LHCN-M2 (cell line): ENCODE measurements around the gene PRX. TPM values are rescaled to one million over a fixed set of nuclear protein-coding genes. Genes with fewer than 3 reads are reported as not detected.
"Not testable (repeated sequence)": the region's sequence is repeated elsewhere in the genome, so short reads cannot be mapped to it uniquely, and the experiment has no call there.

Experiments
- DNase-seq: peaks from one replicate; pipeline ENCODE4 v3.0.0-alpha.2; 2012; ENCODE audit warnings: low read depth
- total RNA-seq: library from RNA; depleted of rRNA; stranded (reverse); fragments of >200 nt; gene quantifications from 2 replicates; pipeline ENCODE4 v1.2.3, GENCODE V29; 2014

The PRX gene
- total RNA-seq, 1 experiment from 2014 or later: 1.6 TPM

GRCh38 chr19:40416918-40417642 lies 3.9 kb upstream of the PRX start:
- DNase-seq: no peak

DNA sequence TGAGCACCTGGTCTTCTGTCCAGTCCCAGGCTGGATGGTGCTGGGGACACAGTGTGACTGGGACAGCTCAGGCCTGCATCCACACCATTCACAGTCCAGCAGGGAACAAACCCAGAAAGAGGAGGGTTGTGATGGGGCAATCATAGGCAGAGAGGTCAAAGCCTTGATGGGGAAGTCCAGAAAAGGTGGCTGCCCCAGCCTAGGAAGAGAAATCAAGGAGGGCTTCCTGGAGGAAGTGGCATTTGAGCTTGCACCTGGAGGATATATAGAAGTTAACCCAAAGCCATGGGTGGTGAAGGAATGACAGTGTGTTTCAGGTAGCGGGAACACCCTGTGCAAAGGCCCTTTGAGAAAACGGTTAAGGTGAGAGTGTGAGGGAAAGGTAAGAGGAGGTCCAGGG lies 2.6 kb upstream of the PRX start:
- DNase-seq: no peak

GRCh38 chr19:40414542-40415535 lies 1.7 kb upstream of the PRX start:
- DNase-seq: no peak

GRCh38 chr19:40412866-40413265 lies 312 bp downstream of the PRX start:
- DNase-seq: no peak

DNA sequence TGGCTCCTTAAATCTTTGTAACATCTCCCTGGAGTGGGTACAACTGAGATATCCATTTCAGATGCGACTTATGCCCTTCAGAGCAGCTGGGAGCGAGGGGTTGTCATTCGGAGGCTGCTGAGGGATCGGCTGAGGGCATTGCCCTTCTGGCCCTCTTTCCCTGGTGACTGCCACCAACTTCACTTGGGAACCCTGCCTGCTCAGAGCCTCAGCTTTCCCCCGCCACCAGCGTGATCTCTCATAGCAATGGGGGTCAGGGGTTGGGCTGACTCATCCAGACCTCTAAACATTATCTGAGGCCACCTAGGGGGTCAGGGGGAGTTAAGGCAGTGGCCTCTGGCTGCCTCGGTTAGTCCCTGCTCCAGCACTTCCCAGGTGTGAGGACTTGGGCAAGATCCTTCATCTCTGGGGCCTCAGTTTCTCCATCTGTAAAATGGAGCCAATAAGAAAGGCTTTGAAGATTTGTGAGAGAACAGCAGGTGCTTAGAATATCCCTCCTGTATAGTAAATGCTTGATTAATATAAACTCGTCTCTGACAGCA lies 1.1 kb downstream of the PRX start:
- DNase-seq: no peak

- DNase-seq: no peak
These were observed 1.9 kb downstream of the PRX start for GRCh38 chr19:40411125-40411842.

GRCh38 chr19:40410030-40410389 lies 3.2 kb downstream of the PRX start:
- no peak for DNase-seq

DNA sequence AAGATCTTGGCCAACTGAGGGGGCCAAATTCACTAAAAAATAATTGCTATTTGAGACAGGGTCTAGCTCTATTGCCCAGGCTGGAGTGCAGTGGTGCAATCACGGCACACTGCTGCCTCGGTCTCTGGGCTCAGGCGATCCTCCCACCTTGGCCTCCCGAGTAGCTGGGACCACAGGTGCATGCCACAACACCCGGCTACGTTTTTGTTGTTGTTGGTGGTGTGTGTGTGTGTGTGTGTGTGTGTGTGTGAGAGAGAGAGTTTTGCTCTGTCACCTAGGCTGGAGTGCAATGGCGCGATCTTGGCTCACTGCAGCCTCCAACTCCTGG lies 4.6 kb downstream of the PRX start:
- not testable (repeated sequence) for DNase-seq

DNA sequence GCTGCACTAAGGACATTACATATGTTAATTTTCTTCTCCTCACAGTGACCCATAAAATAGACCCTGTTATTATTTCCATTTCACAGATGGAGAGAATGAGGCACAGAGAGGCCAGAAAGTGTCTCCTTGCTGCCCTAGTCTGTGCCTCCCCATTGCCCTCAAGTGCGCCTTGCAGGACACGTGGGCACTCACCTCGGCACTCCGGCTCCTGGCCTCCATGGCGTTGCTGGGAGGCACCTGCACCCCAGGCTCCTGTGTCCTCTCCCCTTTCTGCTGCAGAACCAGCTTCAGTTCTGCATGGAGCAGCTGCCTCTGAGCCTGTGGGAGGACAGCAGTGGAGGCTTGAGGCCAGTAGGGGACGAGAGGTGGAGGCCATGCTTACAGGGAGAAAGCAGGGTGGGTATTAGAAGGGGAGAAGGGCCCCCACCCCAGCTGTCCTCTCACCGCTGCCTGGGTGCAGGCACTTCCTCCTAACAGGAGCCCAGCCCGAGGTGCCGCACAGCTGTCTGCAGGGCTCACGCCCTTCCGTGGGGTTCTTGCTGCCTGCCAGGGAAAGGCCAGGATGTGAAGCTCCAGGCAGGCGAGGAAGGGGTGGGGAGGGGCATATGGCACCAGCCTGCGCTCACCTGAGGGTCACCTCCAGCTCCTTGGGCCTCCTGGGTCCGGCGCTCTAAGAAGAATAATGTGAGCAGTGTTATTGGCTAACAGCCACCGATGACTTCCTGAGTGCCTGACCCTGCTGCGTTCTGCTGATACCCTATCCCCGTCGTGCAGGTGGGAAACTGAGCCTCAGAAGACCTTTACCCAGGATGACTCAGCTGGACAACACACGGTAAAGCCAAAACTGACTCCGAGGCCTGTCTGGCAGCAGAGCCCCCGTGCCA lies 5.2 kb downstream of the PRX start:
- no peak for DNase-seq

DNA sequence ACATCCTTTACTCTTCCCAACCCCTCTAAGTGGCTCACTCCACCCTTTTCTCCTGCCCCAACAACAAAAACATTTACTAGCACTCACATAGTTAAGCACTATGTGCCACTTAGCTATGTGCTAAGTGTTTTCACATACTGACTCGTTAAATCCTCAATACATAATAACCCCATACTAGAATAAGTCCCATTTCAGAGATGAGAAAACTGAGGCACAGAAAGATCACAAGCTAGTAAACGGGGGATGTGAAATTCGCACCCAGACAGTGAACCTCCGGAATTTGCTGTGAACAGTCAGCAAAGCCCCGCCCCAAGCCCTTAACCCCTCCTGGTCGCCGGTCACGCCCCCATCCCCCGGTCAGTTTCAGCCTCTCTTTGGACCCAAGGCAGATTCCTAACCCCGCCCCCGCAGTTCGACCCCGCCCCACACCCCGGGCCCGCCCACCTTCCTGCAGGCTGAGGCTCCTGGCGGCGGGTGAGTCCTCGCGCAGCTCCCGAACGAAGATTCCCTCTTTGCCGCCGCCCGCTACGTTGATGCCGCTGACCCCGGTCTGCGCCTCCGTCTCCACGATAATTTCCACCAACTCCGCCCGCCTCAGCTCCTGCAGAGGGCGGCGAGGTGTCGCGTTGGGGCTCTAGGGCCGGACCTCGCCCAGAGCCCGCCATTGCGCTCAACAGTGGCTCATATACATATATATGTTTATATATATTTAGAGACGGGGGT lies 9.8 kb downstream of the PRX start:
- peak; percentile 84 for DNase-seq

DNA sequence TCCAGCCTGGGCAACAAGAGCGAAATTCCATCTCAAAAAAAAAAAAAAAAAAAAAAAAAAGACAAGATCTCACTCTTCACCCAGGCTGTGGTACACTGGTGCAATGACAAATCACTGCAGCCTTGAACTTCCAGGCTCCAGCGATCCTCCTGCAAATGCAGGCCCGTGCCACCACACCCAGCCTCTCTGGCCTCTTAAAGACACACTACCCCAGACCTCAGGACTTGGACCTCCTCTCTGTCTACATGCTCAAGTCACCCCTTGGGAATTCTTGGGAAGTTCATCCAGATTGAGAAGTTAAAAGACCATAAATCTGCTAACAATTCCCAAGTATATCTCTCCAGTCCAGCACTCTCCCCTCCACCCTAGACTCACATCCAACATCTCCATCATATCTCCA lies 12.6 kb downstream of the PRX start:
- no peak for DNase-seq

DNA sequence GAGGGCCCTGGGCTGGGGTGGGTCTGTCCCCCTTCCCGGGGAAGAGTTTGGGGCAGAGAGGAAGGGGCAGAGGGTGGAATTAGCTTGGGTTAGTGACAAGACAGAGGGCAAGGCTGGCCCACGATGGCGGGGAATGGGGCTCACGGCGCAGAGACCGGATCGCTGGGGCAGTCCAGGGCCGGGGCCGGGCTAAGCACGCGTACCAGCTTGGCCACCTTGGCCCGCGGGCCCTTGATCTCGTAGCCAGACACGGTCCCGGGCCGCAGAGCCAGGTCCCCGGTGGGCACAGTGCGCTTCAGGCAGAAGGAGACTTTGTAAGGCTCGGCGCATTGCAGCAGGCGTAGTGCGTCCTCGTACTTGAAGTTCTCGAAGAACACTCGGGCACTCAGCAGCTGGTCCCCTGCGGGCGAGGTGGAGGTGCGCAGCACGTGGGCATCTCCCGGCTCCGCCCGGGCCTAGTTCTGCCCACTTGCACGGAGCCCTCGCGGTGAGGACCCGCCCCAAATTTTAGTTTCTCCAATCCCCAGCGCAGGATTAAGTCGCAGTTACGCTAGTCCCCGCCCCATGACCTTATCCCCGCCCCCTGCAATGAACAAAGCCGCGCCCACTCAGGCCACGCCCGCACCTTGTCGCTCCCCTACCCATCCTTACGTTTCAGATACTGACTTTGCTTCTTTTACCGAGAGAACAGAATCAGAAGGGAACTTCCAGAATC lies 14.6 kb downstream of the PRX start:
- no peak for DNase-seq

- DNase-seq: no peak
These were observed 15.6 kb downstream of the PRX start for GRCh38 chr19:40397568-40397906.

GRCh38 chr19:40396886-40397567 lies 16.2 kb downstream of the PRX start:
- DNase-seq: no peak

DNA sequence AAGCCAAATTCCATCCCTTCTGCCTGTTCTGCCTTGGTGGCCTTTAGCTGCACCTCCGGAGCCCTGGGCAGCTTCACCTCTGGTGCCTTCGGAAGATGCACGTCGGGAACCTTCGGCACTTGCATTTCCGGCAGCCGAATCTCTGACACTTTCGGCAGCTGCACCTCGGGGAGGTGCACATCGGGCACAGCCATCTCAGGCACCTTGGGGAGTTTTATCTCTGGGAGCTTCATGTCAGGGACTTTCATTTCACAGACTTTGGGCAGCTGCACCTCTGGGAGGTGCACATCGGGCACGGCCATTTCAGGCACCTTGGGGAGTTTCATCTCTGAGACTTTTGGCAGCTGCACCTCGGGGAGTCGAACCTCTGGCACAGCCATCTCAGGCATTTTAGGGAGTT lies 17.2 kb downstream of the PRX start:
- DNase-seq: no peak

GRCh38 chr19:40394816-40395210 lies 18.4 kb downstream of the PRX start:
- no peak for DNase-seq

DNA sequence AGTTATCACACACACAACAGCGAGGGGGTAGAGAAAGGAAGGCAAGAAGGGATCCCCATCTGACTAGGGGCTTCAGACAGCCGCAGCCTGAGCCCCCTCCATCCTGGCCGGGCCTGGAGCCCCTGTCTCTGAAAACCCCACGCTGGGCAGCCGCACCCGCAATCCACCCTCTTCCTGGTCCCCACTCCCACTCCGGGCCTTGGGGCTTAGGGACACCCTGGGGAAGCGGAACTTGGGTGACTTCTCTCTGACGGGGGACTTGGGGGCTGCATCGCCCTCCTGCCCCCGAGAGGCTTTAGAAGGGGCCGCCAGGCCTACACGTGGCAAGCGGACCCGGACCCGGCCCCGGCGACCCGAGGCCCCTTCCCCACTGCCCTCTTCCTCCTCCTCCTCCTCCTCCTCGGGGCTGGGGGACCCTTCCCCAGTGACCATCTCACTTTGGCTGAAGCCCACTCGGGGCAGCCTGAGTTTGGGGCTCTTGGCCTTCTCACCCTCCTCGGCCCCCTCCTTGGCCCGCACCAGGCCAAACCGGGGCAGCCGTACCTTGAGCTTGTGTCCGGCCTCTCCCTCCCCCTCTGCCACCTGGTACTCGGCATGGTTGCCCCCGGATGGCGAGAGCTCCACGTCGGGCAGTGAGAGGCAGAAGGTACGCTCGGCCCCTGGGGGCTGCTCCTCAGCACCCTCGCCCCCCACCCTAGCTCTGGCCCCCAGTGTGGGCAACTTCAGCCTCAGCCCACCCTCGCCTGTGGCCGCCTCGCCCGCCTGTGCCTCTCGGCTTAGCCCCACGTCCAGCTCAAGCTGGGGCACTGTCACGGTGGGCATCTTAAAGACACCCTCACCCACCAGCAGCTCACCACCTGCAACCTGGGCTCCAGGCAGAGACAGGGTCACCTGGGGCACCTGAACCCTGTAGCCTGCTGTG lies 19.0 kb downstream of the PRX start:
- no peak for DNase-seq

GRCh38 chr19:40392894-40393517 lies 20.2 kb downstream of the PRX start:
- DNase-seq: no peak
